Measurements from ENCODE around the gene LAGE3. TPM values are rescaled to one million over a fixed set of nuclear protein-coding genes. Genes with fewer than 3 reads are reported as not detected.

Gene LAGE3
- total RNA-seq, 4 donors from 2014 or later: 10.2 to 18.9 (median 12.6) TPM

DNA sequence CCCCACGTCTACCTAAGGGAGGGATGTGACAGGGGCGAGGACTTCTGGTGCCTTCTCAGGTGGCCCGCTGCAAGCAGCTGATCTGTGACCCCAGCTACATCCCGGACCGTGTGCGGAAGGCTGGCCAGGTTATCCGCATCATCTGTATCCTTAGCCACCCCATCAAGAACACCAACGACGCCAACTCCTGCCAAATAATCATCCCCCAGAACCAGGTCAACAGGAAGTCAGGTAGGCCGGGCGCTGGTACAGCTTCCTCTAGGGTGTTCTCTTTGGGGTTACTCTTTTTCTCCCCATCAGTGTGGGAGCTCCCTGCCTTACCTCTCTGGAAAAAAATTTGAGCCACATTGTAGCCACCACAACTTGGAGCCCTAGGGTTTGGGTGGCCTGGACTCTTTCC lies 37.5 kb downstream of the LAGE3 start:
- H3K4me3 ChIP-seq (replicated peaks in 1 of 3): no peak overlapping the region
- no peak for DNase-seq
- H3K27me3 ChIP-seq: no peaks in the 10 kb centered on the region
- TF ChIP-seq, protein P1, sequence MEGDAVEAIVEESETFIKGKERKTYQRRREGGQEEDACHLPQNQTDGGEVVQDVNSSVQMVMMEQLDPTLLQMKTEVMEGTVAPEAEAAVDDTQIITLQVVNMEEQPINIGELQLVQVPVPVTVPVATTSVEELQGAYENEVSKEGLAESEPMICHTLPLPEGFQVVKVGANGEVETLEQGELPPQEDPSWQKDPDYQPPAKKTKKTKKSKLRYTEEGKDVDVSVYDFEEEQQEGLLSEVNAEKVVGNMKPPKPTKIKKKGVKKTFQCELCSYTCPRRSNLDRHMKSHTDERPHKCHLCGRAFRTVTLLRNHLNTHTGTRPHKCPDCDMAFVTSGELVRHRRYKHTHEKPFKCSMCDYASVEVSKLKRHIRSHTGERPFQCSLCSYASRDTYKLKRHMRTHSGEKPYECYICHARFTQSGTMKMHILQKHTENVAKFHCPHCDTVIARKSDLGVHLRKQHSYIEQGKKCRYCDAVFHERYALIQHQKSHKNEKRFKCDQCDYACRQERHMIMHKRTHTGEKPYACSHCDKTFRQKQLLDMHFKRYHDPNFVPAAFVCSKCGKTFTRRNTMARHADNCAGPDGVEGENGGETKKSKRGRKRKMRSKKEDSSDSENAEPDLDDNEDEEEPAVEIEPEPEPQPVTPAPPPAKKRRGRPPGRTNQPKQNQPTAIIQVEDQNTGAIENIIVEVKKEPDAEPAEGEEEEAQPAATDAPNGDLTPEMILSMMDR (IDR thresholded peaks at IDR 0.05): no peak
- no peak for TF ChIP-seq POLR2A (IDR thresholded peaks at IDR 0.05)
- H3K36me3 ChIP-seq: peaks cover 0 to 2% of the 10 kb centered on the region in 2 donors
- H3K4me1 ChIP-seq: peaks cover 17 to 18% of the 10 kb centered on the region in 2 donors
- no peak overlapping the region for H3K27ac ChIP-seq
- H3K9me3 ChIP-seq: no peaks in the 10 kb centered on the region
- intact Hi-C loops (cut with DNase I): no loop called here
- WGBS, 2 donors: 93 to 100% methylated on average over 3 to 7 of the region's 11 CpGs

DNA sequence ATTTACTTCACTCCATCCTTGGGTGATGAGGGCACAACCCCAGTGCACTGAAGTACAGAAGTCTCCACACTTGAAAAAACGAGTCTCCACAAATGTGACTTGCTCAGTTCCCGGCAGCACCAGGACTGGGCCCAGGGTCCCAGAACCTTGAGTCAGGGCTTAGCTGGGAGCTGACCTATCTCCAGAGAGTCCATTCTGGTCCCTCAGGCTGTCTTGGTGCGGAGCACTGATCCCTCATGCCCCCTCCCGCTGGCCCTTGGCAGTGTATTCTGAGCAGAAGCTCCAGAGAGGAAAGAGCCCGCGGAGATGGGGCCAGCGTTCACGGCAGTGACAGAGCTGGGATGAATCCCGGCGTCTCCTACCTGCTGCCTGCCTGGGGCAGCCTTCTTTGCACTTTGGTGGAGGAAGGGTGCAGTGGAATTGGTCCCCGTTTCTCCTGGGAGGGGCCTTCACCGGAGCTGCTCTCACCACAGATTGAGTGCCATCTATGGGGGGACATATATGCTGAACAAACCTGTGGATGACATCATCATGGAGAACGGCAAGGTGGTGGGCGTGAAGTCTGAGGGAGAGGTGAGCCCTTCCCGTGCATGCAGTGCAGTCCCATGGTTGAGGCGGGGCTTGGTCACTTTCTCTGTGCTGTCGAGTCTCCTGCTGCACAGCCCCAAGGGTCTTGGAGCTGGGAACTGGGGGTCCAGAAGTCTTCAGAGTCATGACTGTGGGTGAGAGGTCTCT lies 38.3 kb downstream of the LAGE3 start:
- H3K4me1 ChIP-seq: peaks cover 17 to 18% of the 10 kb centered on the region in 2 donors
- 84 to 100% methylated on average over 2 to 10 of the region's 17 CpGs for WGBS, 2 donors

DNA sequence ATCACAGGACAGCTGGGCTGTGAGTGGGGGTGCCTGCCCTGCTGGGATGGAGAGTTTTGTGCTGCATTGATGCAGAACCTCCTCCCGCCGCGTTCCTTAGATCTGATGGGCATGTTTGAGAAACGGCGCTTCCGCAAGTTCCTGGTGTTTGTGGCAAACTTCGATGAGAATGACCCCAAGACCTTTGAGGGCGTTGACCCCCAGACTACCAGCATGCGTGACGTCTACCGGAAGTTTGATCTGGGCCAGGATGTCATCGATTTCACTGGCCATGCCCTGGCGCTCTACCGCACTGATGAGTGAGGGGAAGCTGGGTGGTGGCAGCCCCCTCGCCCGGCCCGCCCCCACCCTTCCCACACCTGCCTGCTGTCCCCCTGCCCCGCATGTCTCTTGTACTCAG lies 39.2 kb downstream of the LAGE3 start:
- no peak for DNase-seq
- Histone ChIP-seq H3K27me3 (no peaks in the 10 kb centered on the region), H3K9me3 (no peaks in the 10 kb centered on the region), H3K36me3 (peaks cover 0 to 2% of the 10 kb centered on the region in 2 donors), H3K27ac (no peak overlapping the region), H3K4me3 (replicated peaks in 1 of 3) (no peak overlapping the region), H3K4me1 (peaks cover 10 to 12% of the 10 kb centered on the region in 2 donors)
- WGBS, 2 donors: 97 to 100% methylated on average over 3 to 7 of the region's 18 CpGs
- no peak for TF ChIP-seq POLR2A (IDR thresholded peaks at IDR 0.05)
- TF ChIP-seq, protein P1 (IDR thresholded peaks at IDR 0.05): no peak
- intact Hi-C loops (cut with DNase I): loop anchor here (5.0 kb wide), 1 partner anchor 47 kb away; the partner anchor contains the start of gene UBL4A

More for the DNA sequence above, 38.3 kb downstream of the LAGE3 start:
- H3K27ac ChIP-seq: no peak overlapping the region
- intact Hi-C loops (cut with DNase I): no loop called here
- H3K4me3 ChIP-seq (replicated peaks in 1 of 3): no peak overlapping the region
- no peak for DNase-seq
- TF ChIP-seq POLR2A (IDR thresholded peaks at IDR 0.05): no peak
- TF ChIP-seq, protein P1 (IDR thresholded peaks at IDR 0.05): no peak
- no peaks in the 10 kb centered on the region for H3K27me3 ChIP-seq
- peaks cover 0 to 2% of the 10 kb centered on the region in 2 donors for H3K36me3 ChIP-seq
- H3K9me3 ChIP-seq: no peaks in the 10 kb centered on the region

DNA sequence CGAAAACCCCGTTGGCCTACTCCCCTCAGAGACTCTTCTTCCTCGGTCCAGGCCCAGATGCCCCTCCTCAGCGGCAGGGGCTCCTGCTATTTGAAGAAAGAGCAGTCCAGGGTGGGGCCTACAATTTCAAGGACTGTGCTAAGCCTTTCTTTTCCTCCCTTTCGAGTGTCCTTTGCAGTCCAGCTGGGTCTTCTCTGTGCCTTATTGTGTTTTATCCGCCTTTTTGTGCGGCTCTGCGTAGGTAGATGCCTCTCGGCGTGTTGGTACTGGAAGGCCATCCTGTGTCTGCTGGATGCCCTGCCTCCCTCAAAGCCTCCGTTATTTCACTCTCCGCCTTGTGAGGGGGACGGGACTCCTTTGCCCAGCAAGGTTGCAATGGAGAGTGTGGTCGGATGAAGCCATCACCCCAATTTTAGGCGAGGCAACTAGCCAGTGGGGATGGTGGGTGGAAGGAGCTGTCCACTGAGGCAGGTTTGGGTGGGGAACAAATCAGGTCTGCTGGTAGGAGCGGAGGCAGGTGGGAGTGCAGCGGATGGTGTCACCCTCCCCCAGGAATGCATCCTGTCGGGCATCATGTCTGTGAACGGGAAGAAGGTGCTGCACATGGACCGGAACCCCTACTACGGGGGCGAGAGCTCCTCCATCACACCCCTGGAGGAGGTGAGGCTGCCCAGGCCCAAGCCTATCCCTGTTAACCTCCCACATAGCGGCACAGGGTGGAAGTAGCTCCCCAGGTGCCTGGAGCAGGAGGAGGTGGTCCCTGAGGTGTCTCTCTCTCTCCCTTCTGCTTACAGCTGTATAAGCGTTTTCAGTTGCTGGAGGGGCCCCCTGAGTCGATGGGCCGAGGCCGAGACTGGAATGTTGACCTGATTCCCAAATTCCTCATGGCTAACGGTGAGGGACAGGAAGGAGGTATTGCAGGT lies 40.8 kb downstream of the LAGE3 start:
- Histone ChIP-seq H3K27ac (peak overlapping the region in 1 of 3 donors; percentile 43), H3K4me3 (replicated peaks in 1 of 3) (peak overlapping the region in 1 of 3 donors; percentile 56), H3K4me1 (peaks cover 4 to 6% of the 10 kb centered on the region in 2 donors), H3K27me3 (no peaks in the 10 kb centered on the region), H3K36me3 (peaks cover 3 to 10% of the 10 kb centered on the region in 2 donors), H3K9me3 (no peaks in the 10 kb centered on the region)
- WGBS, 2 donors: 36 to 61% methylated on average over 17 to 20 of the region's 28 CpGs
- no peak for DNase-seq
- TF ChIP-seq, protein P1 (IDR thresholded peaks at IDR 0.05): no peak
- TF ChIP-seq POLR2A (IDR thresholded peaks at IDR 0.05): no peak
- intact Hi-C loops (cut with DNase I): loop anchor here (5.0 kb wide), 1 partner anchor 49 kb away; the partner anchor contains the start of gene UBL4A
